Right renal pelvis (tissue), 4 donors: ENCODE results near the gene SETD6. TPM values are rescaled to one million over a fixed set of nuclear protein-coding genes. Genes with fewer than 3 reads are reported as not detected.
"Not testable (repeated sequence)": the region's sequence is repeated elsewhere in the genome, so short reads cannot be mapped to it uniquely, and the experiment has no call there.

Experiments used
- DNase-seq, 4 donors: peaks; one replicate each; pipeline ENCODE4 v3.0.0-alpha.2; 2013; ENCODE audit warnings: low read depth in 4 of 4, low spot score in 3 of 4, missing footprints in 1 of 4
- polyA plus RNA-seq, 4 donors: library from polyadenylated mRNA; unstranded; fragments of 120-200 nt; gene quantifications; one replicate each; pipeline ENCODE4 v1.2.1, GENCODE V29; 2013; ENCODE audit not compliant: insufficient read length in 4 of 4

SETD6 gene
- 10 to 100 TPM; 27.9 to 31.8 (median 28.9) TPM for polyA plus RNA-seq

- peak; percentile 71 to 82 (median 80) for DNase-seq
Observed at GRCh38 chr16:58515125-58515870, at the start of gene SETD6. SETD6 (plus strand) TSS chr16:58515517; CDS start chr16:58515538, 21 bp downstream.

GRCh38 chr16:58465817-58466216 is 49.5 kb upstream of the SETD6 start:
- no peak for DNase-seq

- no peak for DNase-seq
Observed at GRCh38 chr16:58466396-58466795, 48.9 kb upstream of the SETD6 start.

- DNase-seq, result no peak
Observed at GRCh38 chr16:58467905-58468304, 47.4 kb upstream of the SETD6 start.

GRCh38 chr16:58471209-58471975 is 43.9 kb upstream of the SETD6 start:
- DNase-seq, result no peak

GRCh38 chr16:58472266-58472665 is 43.1 kb upstream of the SETD6 start:
- no peak for DNase-seq

- no peak for DNase-seq
Observed at GRCh38 chr16:58472827-58473226, 42.5 kb upstream of the SETD6 start.

- no peak for DNase-seq
Observed at GRCh38 chr16:58474296-58474695, 41.0 kb upstream of the SETD6 start.

- no peak for DNase-seq
Observed at GRCh38 chr16:58475091-58475619, 40.2 kb upstream of the SETD6 start.

- DNase-seq, result no peak
Observed at GRCh38 chr16:58476791-58477190, 38.5 kb upstream of the SETD6 start.

GRCh38 chr16:58478427-58478826 is 36.9 kb upstream of the SETD6 start:
- DNase-seq, result no peak

GRCh38 chr16:58481226-58481869 is 34.0 kb upstream of the SETD6 start:
- no peak for DNase-seq

- no peak for DNase-seq
Observed at GRCh38 chr16:58481931-58482330, 33.4 kb upstream of the SETD6 start.

GRCh38 chr16:58485184-58485887 is 30.0 kb upstream of the SETD6 start:
- DNase-seq, result no peak

GRCh38 chr16:58487566-58488351 is 27.6 kb upstream of the SETD6 start:
- DNase-seq, result peak; percentile 64 to 75 (median 74)

- no peak for DNase-seq
Observed at GRCh38 chr16:58488531-58488930, 26.8 kb upstream of the SETD6 start.

GRCh38 chr16:58490065-58490464 is 25.3 kb upstream of the SETD6 start:
- no peak for DNase-seq

GRCh38 chr16:58490539-58490938 is 24.8 kb upstream of the SETD6 start:
- DNase-seq, result not testable (repeated sequence)

- no peak for DNase-seq
Observed at GRCh38 chr16:58492066-58492465, 23.3 kb upstream of the SETD6 start.

GRCh38 chr16:58492735-58493134 is 22.6 kb upstream of the SETD6 start:
- no peak for DNase-seq
